Measurements from ENCODE around the gene RCOR1. TPM values are rescaled to one million over a fixed set of nuclear protein-coding genes. Genes with fewer than 3 reads are reported as not detected.

Gene RCOR1
- total RNA-seq, 4 donors from 2014 or later = 15.7 to 31.0 (median 25.8) TPM

GRCh38 chr14:102655137-102655536 lies 62.7 kb downstream of the RCOR1 start:
- no peaks in the 10 kb centered on the region for H3K36me3 ChIP-seq
- no peak overlapping the region for H3K27ac ChIP-seq
- intact Hi-C loops (cut with DNase I; ENCODE audit: low total_unique reads) = no loop called here
- no peak overlapping the region for H3K4me3 ChIP-seq
- TF ChIP-seq POLR2AphosphoS5 (IDR thresholded peaks at IDR 0.05) (no peak), POLR2A (IDR thresholded peaks at IDR 0.05) (no peak), EP300 (IDR thresholded peaks at IDR 0.05; ENCODE audit: low read depth) (no peak), CTCF (IDR thresholded peaks at IDR 0.05) (no peak)
- peaks cover 0 to 27% (median 6%) of the 10 kb centered on the region in 4 donors for H3K4me1 ChIP-seq
- H3K27me3 ChIP-seq = no peaks in the 10 kb centered on the region
- H3K9me3 ChIP-seq = no peaks in the 10 kb centered on the region
- in situ Hi-C loops (cut with MboI; ENCODE audit: low pct_ligation_motif_present in 1 of 4, low pct_unique_long_range_greater_than_20kb in 1 of 4, low sequenced_read_pairs in 3 of 4) = no loop called here
- DNase-seq = no peak

DNA sequence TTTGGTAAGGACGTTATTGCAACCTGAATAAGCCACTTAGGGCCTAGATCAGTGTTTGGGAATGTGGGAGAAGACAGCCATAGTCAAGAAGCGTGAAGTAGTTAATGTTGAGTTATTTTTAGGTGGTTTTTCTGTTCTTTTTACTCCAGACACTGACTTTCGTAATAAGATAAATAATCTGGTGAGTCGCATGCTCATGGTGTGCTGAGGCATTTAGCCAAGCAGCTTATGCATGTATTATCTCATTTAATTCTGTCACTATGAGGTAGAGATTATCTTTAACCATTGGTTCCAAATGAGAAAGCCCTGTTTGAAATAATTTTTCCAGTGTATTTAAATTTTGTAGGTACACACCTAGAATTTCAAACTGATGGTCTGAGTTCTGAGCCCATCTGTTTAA lies 67.3 kb downstream of the RCOR1 start:
- intact Hi-C loops (cut with DNase I; ENCODE audit: low total_unique reads) (no loop called here), in situ Hi-C loops (cut with MboI; ENCODE audit: low pct_ligation_motif_present in 1 of 4, low pct_unique_long_range_greater_than_20kb in 1 of 4, low sequenced_read_pairs in 3 of 4) (no loop called here)
- Histone ChIP-seq H3K4me3 (no peak overlapping the region), H3K27ac (no peak overlapping the region), H3K9me3 (no peaks in the 10 kb centered on the region), H3K27me3 (no peaks in the 10 kb centered on the region), H3K36me3 (no peaks in the 10 kb centered on the region), H3K4me1 (peaks cover 0 to 18% (median 0%) of the 10 kb centered on the region in 4 donors)
- WGBS, 2 donors (ENCODE audit: low coverage in 1 of 2) = 75 to 76% methylated on average over 4 of the region's 4 CpGs
- DNase-seq = no peak
- TF ChIP-seq POLR2A (IDR thresholded peaks at IDR 0.05) = no peak
- no peak for TF ChIP-seq POLR2AphosphoS5 (IDR thresholded peaks at IDR 0.05)
- TF ChIP-seq CTCF (IDR thresholded peaks at IDR 0.05) = no peak
- no peak for TF ChIP-seq EP300 (IDR thresholded peaks at IDR 0.05; ENCODE audit: low read depth)

DNA sequence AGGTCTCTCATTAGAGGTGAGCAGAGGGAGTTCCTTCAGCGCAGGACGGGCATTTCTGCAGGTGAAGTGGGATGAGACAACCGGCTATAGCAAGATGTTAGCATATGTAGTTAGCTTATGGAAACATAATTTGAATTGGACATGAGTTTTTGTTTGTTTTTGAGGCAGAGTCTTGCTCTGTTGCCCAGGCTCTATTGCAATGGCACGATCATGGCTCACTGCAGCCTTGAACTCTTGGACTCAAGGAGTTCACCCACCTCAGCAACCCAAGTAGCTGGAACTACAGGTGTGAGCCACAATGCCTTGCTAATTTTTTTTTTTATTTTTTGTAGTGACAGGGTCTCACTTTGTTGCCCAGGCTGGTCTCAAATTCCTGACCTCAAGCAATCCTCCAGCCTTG lies 69.2 kb downstream of the RCOR1 start:
- in situ Hi-C loops (cut with MboI; ENCODE audit: low pct_ligation_motif_present in 1 of 4, low pct_unique_long_range_greater_than_20kb in 1 of 4, low sequenced_read_pairs in 3 of 4) (no loop called here), intact Hi-C loops (cut with DNase I; ENCODE audit: low total_unique reads) (no loop called here)
- H3K9me3 ChIP-seq = no peaks in the 10 kb centered on the region
- H3K4me3 ChIP-seq = no peak overlapping the region
- H3K36me3 ChIP-seq = no peaks in the 10 kb centered on the region
- no peak for TF ChIP-seq CTCF (IDR thresholded peaks at IDR 0.05)
- no peak for TF ChIP-seq POLR2AphosphoS5 (IDR thresholded peaks at IDR 0.05)
- TF ChIP-seq POLR2A (IDR thresholded peaks at IDR 0.05) = no peak
- TF ChIP-seq EP300 (IDR thresholded peaks at IDR 0.05; ENCODE audit: low read depth) = no peak
- no peak for DNase-seq
- 94% methylated on average over 4 of the region's 4 CpGs; no CpG with 5 or more reads in 1 of the 2 donors for whole genome bisulfite sequencing, 2 donors (ENCODE audit: low coverage in 1 of 2)
- no peaks in the 10 kb centered on the region for H3K27me3 ChIP-seq
- no peak overlapping the region for H3K27ac ChIP-seq
- peaks cover 0 to 14% (median 0%) of the 10 kb centered on the region in 4 donors for H3K4me1 ChIP-seq

DNA sequence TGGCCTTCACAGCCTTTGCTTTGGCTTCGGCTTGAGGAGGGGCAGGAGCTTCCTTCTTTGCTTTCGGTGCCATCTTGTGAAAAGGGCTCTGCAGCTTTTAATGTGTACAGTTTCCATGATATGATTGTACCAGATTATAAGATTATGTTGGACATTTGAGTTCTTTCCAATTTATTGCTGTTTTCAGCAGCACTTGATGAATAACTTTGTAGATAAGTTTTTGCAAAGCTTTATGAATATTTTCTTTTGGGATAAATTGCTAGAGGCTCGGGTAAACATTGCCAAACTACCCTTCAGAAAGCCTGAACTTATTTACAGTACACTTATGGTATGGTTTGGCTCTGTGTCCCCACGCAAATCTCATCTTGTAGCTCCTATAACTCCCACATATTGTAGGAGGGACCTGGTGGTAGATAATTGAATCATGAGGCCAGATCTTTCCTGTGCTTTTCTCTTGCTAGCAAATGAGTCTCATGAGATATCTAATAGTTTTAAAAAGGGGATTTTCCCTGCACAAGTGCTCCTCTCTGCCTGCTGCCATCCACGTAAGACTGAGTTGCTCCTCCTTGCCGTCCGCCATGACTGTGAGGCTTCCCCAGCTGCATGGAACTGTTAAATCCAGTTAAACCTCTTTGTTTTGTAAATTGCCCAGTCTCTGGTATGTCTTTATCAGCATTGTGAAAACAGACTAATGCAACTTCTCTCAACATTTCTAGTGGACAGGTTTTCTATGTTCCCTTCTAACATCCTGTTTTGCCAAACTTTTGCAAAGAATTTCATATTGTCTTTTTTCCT lies 70.4 kb downstream of the RCOR1 start:
- in situ Hi-C loops (cut with MboI; ENCODE audit: low pct_ligation_motif_present in 1 of 4, low pct_unique_long_range_greater_than_20kb in 1 of 4, low sequenced_read_pairs in 3 of 4) (no loop called here), intact Hi-C loops (cut with DNase I; ENCODE audit: low total_unique reads) (no loop called here)
- Histone ChIP-seq H3K27ac (no peak overlapping the region), H3K27me3 (no peaks in the 10 kb centered on the region), H3K9me3 (no peaks in the 10 kb centered on the region), H3K36me3 (no peaks in the 10 kb centered on the region), H3K4me1 (peaks cover 0 to 14% (median 0%) of the 10 kb centered on the region in 4 donors), H3K4me3 (no peak overlapping the region)
- DNase-seq = no peak
- TF ChIP-seq POLR2A (IDR thresholded peaks at IDR 0.05) (no peak), EP300 (IDR thresholded peaks at IDR 0.05; ENCODE audit: low read depth) (no peak), POLR2AphosphoS5 (IDR thresholded peaks at IDR 0.05) (no peak), CTCF (IDR thresholded peaks at IDR 0.05) (no peak)
- WGBS, 2 donors (ENCODE audit: low coverage in 1 of 2) = 85 to 97% methylated on average over 5 to 7 of the region's 7 CpGs

All from transverse colon (tissue), 4 donors.